MM.1S (cell line): ENCODE results near the gene IMPA2.

Experiments
- CTCF ChIP-seq: fragments of 300-600 bp; sonication (generic); IDR thresholded peaks from 2 replicates; pipeline ENCODE4 v1.5.1; 2016; ENCODE audit warnings: antibody characterized with exemption, low read length, mixed read lengths
- EZH2 ChIP-seq: fragments of 300-600 bp; sonication (generic); optimal IDR thresholded peaks from 2 replicates; pipeline ENCODE3; 2017; ENCODE audit warnings: low read depth, mild to moderate bottlenecking, antibody characterized with exemption, low read length, mixed read lengths
- EZH2phosphoT487 ChIP-seq: fragments of 300-600 bp; sonication (generic); IDR thresholded peaks from 2 replicates; pipeline ENCODE4 v1.6.1; 2018; ENCODE audit warnings: antibody characterized with exemption, low read length

DNA sequence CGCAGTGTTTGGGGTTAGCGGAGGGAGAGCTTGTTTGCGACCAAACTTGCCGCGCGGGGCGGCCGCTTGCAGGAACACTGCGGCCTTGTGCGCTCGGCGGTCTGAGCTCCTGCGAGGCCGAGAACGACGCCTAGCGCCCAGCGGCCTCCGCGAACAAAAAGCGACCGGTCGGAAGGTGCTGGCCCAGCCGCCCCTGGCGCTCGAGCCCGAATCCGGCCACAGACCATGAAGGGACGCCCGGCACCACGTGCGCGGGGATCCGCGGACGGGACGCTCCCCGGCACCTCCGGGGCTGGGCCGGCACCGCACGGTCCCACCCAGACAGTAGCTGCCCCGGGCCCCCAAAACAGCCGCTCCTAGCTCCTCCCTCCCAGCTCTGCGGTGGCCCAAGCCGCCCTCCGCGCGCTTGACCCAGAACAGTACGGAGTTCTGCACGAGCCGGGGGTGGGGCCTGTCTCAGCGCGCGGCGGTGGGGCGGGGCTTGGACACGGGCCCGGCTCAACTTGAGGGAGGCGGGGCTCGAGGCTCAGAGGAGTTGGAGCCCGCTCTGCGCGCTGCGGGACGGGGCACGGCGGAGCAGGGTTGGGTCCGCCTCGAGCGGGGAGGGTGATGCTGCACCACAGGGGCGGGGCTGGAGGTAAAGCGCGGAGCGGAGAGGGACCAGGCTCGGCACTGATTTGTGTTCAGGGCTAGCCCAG is 664 bp upstream of the IMPA2 start:
- TF ChIP-seq CTCF (no peak), EZH2 (no peak), EZH2phosphoT487 (no peak)
